Lower leg skin (tissue), 4 donors: ENCODE results near the gene RBM17. TPM values are rescaled to one million over a fixed set of nuclear protein-coding genes. Genes with fewer than 3 reads are reported as not detected.
"Not testable (repeated sequence)": the region's sequence is repeated elsewhere in the genome, so short reads cannot be mapped to it uniquely, and the experiment has no call there.

ENCODE experiments used
- DNase-seq, 2 donors: peaks; one replicate each; pipeline ENCODE4 v3.0.0-alpha.2; 2019; ENCODE audit warnings: low spot score in 2 of 2
- H3K4me3 ChIP-seq: fragments of 200-600 bp; sonication (generic); 2 replicates; pipeline ENCODE4 v1.5.1; 2017; ENCODE audit warnings: mild to moderate bottlenecking, low read depth; ENCODE audit not compliant: poor library complexity, severe bottlenecking
- POLR2A ChIP-seq, 2 donors: fragments of 450-650 bp; IDR thresholded peaks; one replicate each; pipeline ENCODE4 v1.6.1; 2016 to 2017; ENCODE audit warnings: antibody characterized with exemption in 2 of 2, mild to moderate bottlenecking in 1 of 2, moderate library complexity in 1 of 2
- WGBS, 2 donors: methylation state at CpG; one replicate each; pipeline ENCODE4 v1.1.5; 2018; 5-methylcytosine and 5-hydroxymethylcytosine counted together
- intact Hi-C: fragments of 100-400 bp; cut with DNase I; formaldehyde crosslinking; loops from one replicate; pipeline ENCODE4 v1.15.0; 2023; ENCODE audit warnings: low total_unique reads
- total RNA-seq, 4 donors: library from RNA; depleted of rRNA; stranded (reverse); fragments of >200 nt; gene quantifications; one replicate each; pipeline ENCODE4 v1.1.0, GENCODE V29; 2016
- TF ChIP-seq, protein P1 (sequence below), 3 donors: fragments of 450-650 bp; IDR thresholded peaks; one replicate each; pipeline ENCODE4 v1.5.1; 2016; ENCODE audit warnings: antibody characterized with exemption in 3 of 3, mild to moderate bottlenecking in 3 of 3, moderate library complexity in 2 of 3

RBM17 gene
- total RNA-seq, 4 donors from 2014 or later = 38.8 to 63.6 (median 40.4) TPM

DNA sequence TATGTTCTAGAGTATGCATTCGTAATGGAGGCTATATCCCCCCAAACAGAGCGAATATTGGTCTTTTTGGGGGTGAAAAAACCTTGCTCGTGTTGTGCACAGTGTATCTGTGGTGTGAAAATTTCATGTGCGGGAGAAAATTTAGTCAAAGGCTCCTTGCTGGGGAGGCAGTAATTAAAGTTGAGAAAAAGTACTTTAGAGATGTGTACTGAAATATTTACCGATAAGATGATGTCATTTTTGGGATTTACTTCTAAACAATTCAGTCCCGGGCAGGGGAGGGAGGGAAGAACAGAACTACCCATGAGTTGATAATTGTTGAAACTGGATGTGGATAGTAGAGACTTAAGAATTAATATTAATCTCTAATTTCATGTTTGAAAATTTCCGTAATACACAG is 9.3 kb downstream of the RBM17 start:
- TF ChIP-seq POLR2A (IDR thresholded peaks at IDR 0.05) = no peak
- TF ChIP-seq, protein P1, sequence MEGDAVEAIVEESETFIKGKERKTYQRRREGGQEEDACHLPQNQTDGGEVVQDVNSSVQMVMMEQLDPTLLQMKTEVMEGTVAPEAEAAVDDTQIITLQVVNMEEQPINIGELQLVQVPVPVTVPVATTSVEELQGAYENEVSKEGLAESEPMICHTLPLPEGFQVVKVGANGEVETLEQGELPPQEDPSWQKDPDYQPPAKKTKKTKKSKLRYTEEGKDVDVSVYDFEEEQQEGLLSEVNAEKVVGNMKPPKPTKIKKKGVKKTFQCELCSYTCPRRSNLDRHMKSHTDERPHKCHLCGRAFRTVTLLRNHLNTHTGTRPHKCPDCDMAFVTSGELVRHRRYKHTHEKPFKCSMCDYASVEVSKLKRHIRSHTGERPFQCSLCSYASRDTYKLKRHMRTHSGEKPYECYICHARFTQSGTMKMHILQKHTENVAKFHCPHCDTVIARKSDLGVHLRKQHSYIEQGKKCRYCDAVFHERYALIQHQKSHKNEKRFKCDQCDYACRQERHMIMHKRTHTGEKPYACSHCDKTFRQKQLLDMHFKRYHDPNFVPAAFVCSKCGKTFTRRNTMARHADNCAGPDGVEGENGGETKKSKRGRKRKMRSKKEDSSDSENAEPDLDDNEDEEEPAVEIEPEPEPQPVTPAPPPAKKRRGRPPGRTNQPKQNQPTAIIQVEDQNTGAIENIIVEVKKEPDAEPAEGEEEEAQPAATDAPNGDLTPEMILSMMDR (IDR thresholded peaks at IDR 0.05) = no peak
- intact Hi-C loops = no loop called here
- H3K4me3 ChIP-seq = no peak overlapping the region
- 93 to 94% methylated on average over 7 of the region's 7 CpGs for WGBS, 2 donors
- no peak for DNase-seq

DNA sequence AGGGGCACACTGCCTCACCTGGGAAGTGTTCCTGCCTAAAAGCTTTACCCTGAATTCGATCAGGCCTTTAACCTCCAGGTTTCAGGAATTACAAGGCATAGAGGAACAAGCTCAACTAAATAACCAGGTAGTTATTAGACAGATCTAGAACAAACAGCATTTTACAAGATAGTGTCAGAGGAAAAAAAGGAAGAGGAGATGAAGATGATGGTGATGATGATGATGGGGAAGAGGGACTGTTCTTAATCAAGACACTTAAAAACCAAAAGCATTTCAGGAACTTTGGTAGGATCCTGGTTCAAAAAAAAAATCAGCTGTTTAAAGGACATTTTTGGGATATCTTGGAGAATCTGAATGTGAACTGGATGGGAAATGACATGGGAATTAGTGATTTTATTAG is 11.5 kb downstream of the RBM17 start:
- no peak for DNase-seq
- WGBS, 2 donors = 70 to 80% methylated on average over 1 of the region's 1 CpG
- intact Hi-C loops = loop anchor here (10.0 kb wide), 1 partner anchor 304 kb away; no protein-coding TSS in a partner anchor
- H3K4me3 ChIP-seq = no peak overlapping the region
- TF ChIP-seq POLR2A (IDR thresholded peaks at IDR 0.05) = no peak
- TF ChIP-seq, protein P1 (IDR thresholded peaks at IDR 0.05) = no peak

DNA sequence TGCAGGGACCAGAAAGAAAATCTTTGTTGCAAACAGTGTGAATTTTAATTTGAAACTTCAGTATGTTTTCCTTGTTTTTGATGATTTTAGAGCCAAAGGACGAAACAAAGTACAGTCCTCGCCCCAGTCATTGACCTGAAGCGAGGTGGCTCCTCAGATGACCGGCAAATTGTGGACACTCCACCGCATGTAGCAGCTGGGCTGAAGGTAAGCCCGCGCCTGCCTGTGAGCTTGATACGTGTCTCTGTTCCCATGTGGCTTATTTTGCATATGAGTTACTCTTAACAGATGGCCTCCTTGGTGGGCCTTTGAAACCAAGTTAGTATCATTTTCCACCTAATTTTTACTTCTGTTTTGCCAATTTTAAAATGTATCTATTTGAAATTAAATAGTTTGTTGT is 12.3 kb downstream of the RBM17 start:
- intact Hi-C loops = loop anchor here (10.0 kb wide), 1 partner anchor 304 kb away; no protein-coding TSS in a partner anchor
- DNase-seq = no peak
- TF ChIP-seq, protein P1 (IDR thresholded peaks at IDR 0.05) = no peak
- no peak for TF ChIP-seq POLR2A (IDR thresholded peaks at IDR 0.05)
- no peak overlapping the region for H3K4me3 ChIP-seq
- 91 to 93% methylated on average over 8 of the region's 8 CpGs for WGBS, 2 donors

DNA sequence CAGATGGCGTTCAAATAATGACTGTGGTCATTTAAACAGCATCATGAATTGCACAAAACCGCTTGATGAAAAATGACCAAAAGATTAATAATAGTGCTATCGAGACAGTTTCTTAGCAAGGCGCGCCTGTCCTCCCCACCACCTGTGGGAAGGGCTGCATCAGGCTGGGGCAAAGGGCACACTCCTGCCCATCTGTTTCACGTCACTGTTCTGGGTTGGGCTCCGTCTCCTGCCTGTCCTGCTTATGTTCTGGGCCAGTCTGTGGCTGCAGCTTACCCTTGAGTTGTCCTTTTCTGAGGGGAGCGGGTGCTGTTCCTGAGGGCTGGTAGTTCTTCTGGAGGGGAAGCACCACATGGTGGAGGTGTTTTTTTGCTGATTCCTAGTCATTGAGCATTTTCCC is 13.3 kb downstream of the RBM17 start:
- no peak overlapping the region for H3K4me3 ChIP-seq
- 94 to 96% methylated on average over 8 of the region's 8 CpGs for WGBS, 2 donors
- intact Hi-C loops = loop anchor here (10.0 kb wide), 1 partner anchor 303 kb away; no protein-coding TSS in a partner anchor
- no peak for DNase-seq
- TF ChIP-seq, protein P1 (IDR thresholded peaks at IDR 0.05) = no peak
- no peak for TF ChIP-seq POLR2A (IDR thresholded peaks at IDR 0.05)

DNA sequence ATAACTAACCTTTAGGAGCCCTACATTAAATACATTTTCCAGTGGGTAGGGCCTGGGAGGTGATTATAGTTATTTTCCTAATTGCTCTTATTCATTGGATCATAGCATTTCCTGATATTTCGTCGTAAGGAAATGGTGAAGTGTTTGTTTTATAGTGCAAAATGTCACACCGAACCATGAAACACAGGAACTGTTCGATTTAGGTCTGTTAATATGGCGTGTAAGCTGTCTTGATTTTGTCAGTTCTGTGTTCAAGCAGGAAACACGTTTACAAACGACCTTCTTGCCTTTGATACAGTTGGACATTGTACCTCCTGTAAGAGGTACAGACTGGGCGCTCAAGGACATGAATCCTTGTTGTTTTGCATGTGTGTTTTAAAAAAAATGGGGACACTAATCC is 14.8 kb downstream of the RBM17 start:
- 78 to 81% methylated on average over 8 of the region's 8 CpGs for WGBS, 2 donors

DNA sequence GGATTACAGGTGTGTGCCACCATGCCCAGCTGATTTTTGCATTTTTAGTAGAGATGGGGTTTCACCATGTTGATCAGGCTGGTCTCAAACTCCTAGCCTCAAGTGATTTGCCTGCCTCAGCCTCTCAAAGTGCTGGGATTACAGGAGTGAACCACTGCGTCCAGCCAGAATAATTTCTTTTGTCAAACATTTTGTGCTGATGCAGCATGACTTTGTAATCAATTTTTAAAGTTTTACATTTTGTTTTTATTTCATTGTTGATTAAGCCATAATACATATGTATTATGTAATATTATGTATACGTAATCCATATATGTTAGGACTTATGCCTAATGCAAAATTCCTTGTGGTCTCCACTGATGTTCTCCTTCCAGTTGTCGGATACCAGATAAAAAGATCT is 18.8 kb downstream of the RBM17 start:
- 80 to 95% methylated on average over 3 of the region's 3 CpGs for WGBS, 2 donors

More for the DNA sequence above, 14.8 kb downstream of the RBM17 start:
- TF ChIP-seq, protein P1 (IDR thresholded peaks at IDR 0.05) = no peak
- TF ChIP-seq POLR2A (IDR thresholded peaks at IDR 0.05) = no peak
- intact Hi-C loops = loop anchor here (10.0 kb wide), 1 partner anchor 301 kb away; no protein-coding TSS in a partner anchor
- no peak overlapping the region for H3K4me3 ChIP-seq
- DNase-seq = no peak

More for the DNA sequence above, 18.8 kb downstream of the RBM17 start:
- intact Hi-C loops = loop anchor here (5.0 to 10.0 kb wide), 2 partner anchors 45 to 297 kb away; no protein-coding TSS in a partner anchor
- H3K4me3 ChIP-seq, DNase-seq: not testable (repeated sequence)
